Transverse colon (tissue), 4 donors: ENCODE data around the gene FAM162B. TPM values are rescaled to one million over a fixed set of nuclear protein-coding genes. Genes with fewer than 3 reads are reported as not detected.
"Not testable (repeated sequence)": the region's sequence is repeated elsewhere in the genome, so short reads cannot be mapped to it uniquely, and the experiment has no call there.

ENCODE experiments used
- DNase-seq: peaks from one replicate; pipeline ENCODE4 v3.0.0-alpha.2; 2019
- H3K27ac ChIP-seq, 4 donors: fragments of 200-600 bp; sonication (generic); 2 replicates each; pipeline ENCODE4 v1.5.1; 2016 to 2018; ENCODE audit warnings: inconsistent platforms in 4 of 4
- H3K27me3 ChIP-seq: fragments of 200-600 bp; sonication (generic); 2 replicates; pipeline ENCODE4 v1.5.1; 2017; ENCODE audit warnings: inconsistent platforms
- H3K36me3 ChIP-seq, 4 donors: fragments of 200-600 bp; sonication (generic); 2 replicates each; pipeline ENCODE4 v1.5.1; 2017 to 2019; ENCODE audit warnings: inconsistent platforms in 4 of 4
- H3K4me1 ChIP-seq, 4 donors: fragments of 200-600 bp; sonication (generic); 2 replicates each; pipeline ENCODE4 v1.5.1; 2017 to 2020; ENCODE audit warnings: inconsistent platforms in 4 of 4
- H3K4me3 ChIP-seq, 4 donors: fragments of 200-600 bp; sonication (generic); 1 replicate in 1 of 4; 2 replicates in 3 of 4; pipeline versions ENCODE4 v1.5.1 to v1.6.1; 2017 to 2019; ENCODE audit warnings: inconsistent platforms in 4 of 4
- H3K9me3 ChIP-seq, 2 donors: fragments of 200-600 bp; sonication (generic); 2 replicates each; pipeline ENCODE4 v1.5.1; 2017 to 2019; ENCODE audit warnings: inconsistent platforms in 2 of 2
- CTCF ChIP-seq, 5 experiments: fragments of 200-600 bp in 3 of 5; fragments of 450-650 bp in 2 of 5; sonication (generic) in 3 of 5; IDR thresholded peaks; 1 replicate in 2 of 5; 2 replicates in 3 of 5; pipeline ENCODE4 v1.5.1; 2016 to 2017; ENCODE audit warnings: antibody characterized with exemption in 5 of 5, inconsistent platforms in 3 of 5, mild to moderate bottlenecking in 2 of 5, moderate library complexity in 1 of 5
- EP300 ChIP-seq: sonication (generic); formaldehyde crosslinking; IDR thresholded peaks from one replicate; pipeline ENCODE4 v1.6.1; 2017; ENCODE audit warnings: antibody characterized with exemption, low read depth
- POLR2A ChIP-seq: fragments of 450-650 bp; IDR thresholded peaks from one replicate; pipeline ENCODE4 v1.6.1; 2016; ENCODE audit warnings: antibody characterized with exemption, mild to moderate bottlenecking, moderate library complexity
- POLR2AphosphoS5 ChIP-seq, 3 donors: sonication (generic); formaldehyde crosslinking; IDR thresholded peaks; one replicate each; pipeline ENCODE4 v1.6.1; 2016; ENCODE audit warnings: antibody characterized with exemption in 3 of 3
- WGBS, 2 donors: methylation state at CpG; one replicate each; pipeline ENCODE4 v1.1.5; 2018; ENCODE audit warnings: low coverage in 1 of 2; 5-methylcytosine and 5-hydroxymethylcytosine counted together
- in situ Hi-C, 4 donors: fragments of 200-750 bp; cut with MboI; loops; one replicate each; pipeline versions ENCODE4 v1.15.0 to v1.15.1; 2017; ENCODE audit warnings: low sequenced_read_pairs in 3 of 4, low pct_ligation_motif_present in 1 of 4, low pct_unique_long_range_greater_than_20kb in 1 of 4
- intact Hi-C: fragments of 100-400 bp; cut with DNase I; formaldehyde crosslinking; loops from one replicate; pipeline ENCODE4 v1.15.1; 2023; ENCODE audit warnings: low total_unique reads
- total RNA-seq, 4 donors: library from RNA; depleted of rRNA; stranded (reverse); fragments of >200 nt; gene quantifications; one replicate each; pipeline ENCODE4 v1.1.0, GENCODE V29; 2016

FAM162B gene
- total RNA-seq, 4 donors from 2014 or later = 0.48 to 0.55 TPM; not detected in 2

- no peak overlapping the region for H3K4me3 ChIP-seq
- in situ Hi-C loops (no loop called here), intact Hi-C loops (no loop called here)
- DNase-seq = no peak
- peaks cover 0 to 69% (median 2%) of the 10 kb centered on the region in 4 donors for H3K36me3 ChIP-seq
- no peaks in the 10 kb centered on the region for H3K27me3 ChIP-seq
- no peaks in the 10 kb centered on the region for H3K9me3 ChIP-seq
- TF ChIP-seq POLR2AphosphoS5 (IDR thresholded peaks at IDR 0.05) (no peak), CTCF (IDR thresholded peaks at IDR 0.05) (no peak), POLR2A (no peak), EP300 (no peak)
- no peak overlapping the region for H3K27ac ChIP-seq
- H3K4me1 ChIP-seq = no peaks in the 10 kb centered on the region
Measured at GRCh38 chr6:116726947-116727346, 38.6 kb downstream of the FAM162B start.

- Histone ChIP-seq H3K36me3 (peaks cover 0 to 8% (median 0%) of the 10 kb centered on the region in 4 donors), H3K9me3 (no peaks in the 10 kb centered on the region), H3K4me3 (no peak overlapping the region), H3K27ac (no peak overlapping the region), H3K4me1 (no peaks in the 10 kb centered on the region), H3K27me3 (no peaks in the 10 kb centered on the region)
- no peak for DNase-seq
- 97 to 100% methylated on average over 2 of the region's 2 CpGs for WGBS, 2 donors
- in situ Hi-C loops (no loop called here), intact Hi-C loops (no loop called here)
- TF ChIP-seq EP300 = no peak
- no peak for TF ChIP-seq POLR2AphosphoS5 (IDR thresholded peaks at IDR 0.05)
- TF ChIP-seq POLR2A = no peak
- no peak for TF ChIP-seq CTCF (IDR thresholded peaks at IDR 0.05)
Measured at GRCh38 chr6:116714761-116715160, 50.8 kb downstream of the FAM162B start.

- no peak for TF ChIP-seq POLR2AphosphoS5 (IDR thresholded peaks at IDR 0.05)
- no peak for TF ChIP-seq POLR2A
- no peak for TF ChIP-seq CTCF (IDR thresholded peaks at IDR 0.05)
- TF ChIP-seq EP300 = no peak
- no peak overlapping the region for H3K4me3 ChIP-seq
- no peaks in the 10 kb centered on the region for H3K4me1 ChIP-seq
- WGBS, 2 donors = 93 to 100% methylated on average over 1 of the region's 1 CpG
- H3K27me3 ChIP-seq = no peaks in the 10 kb centered on the region
- H3K36me3 ChIP-seq = peaks cover 0 to 8% (median 0%) of the 10 kb centered on the region in 4 donors
- DNase-seq = no peak
- H3K27ac ChIP-seq = no peak overlapping the region
- in situ Hi-C loops = no loop called here
- intact Hi-C loops = no loop called here
- H3K9me3 ChIP-seq = no peaks in the 10 kb centered on the region
Measured at GRCh38 chr6:116714296-116714695, 51.2 kb downstream of the FAM162B start.

- H3K4me1 ChIP-seq = no peaks in the 10 kb centered on the region
- 61 to 75% methylated on average over 1 of the region's 1 CpG for WGBS, 2 donors
- no peak overlapping the region for H3K27ac ChIP-seq
- DNase-seq = no peak
- no peaks in the 10 kb centered on the region for H3K27me3 ChIP-seq
- H3K9me3 ChIP-seq = no peaks in the 10 kb centered on the region
- in situ Hi-C loops (no loop called here), intact Hi-C loops (no loop called here)
- no peak for TF ChIP-seq POLR2A
- TF ChIP-seq CTCF (IDR thresholded peaks at IDR 0.05) = no peak
- no peak for TF ChIP-seq EP300
- TF ChIP-seq POLR2AphosphoS5 (IDR thresholded peaks at IDR 0.05) = no peak
- H3K36me3 ChIP-seq = peaks cover 0 to 18% (median 3%) of the 10 kb centered on the region in 4 donors
- no peak overlapping the region for H3K4me3 ChIP-seq
Measured at GRCh38 chr6:116705917-116706316, 59.6 kb downstream of the FAM162B start.

- H3K36me3 ChIP-seq = peaks cover 0 to 23% (median 8%) of the 10 kb centered on the region in 4 donors
- H3K9me3 ChIP-seq = not testable (repeated sequence)
Measured at GRCh38 chr6:116703888-116704287, 61.6 kb downstream of the FAM162B start.

More at GRCh38 chr6:116703888-116704287, 61.6 kb downstream of the FAM162B start:
- DNase-seq, H3K27ac ChIP-seq, in situ Hi-C loops, H3K4me3 ChIP-seq, H3K4me1 ChIP-seq, H3K27me3 ChIP-seq, intact Hi-C loops: not testable (repeated sequence)
- 100% methylated on average over 1 of the region's 1 CpG; no CpG with 5 or more reads in 1 of the 2 donors for WGBS, 2 donors
